Heart left ventricle (tissue), 16 donors: Measurements from ENCODE around the gene CHST11. TPM values are rescaled to one million over a fixed set of nuclear protein-coding genes. Genes with fewer than 3 reads are reported as not detected.

ENCODE experiments used
- ATAC-seq, 4 donors: fragments of 200-7000 bp; cut with Tn5 transposase; one replicate each; pipeline ENCODE4 v1.9.1; 2020 to 2022; ENCODE audit warnings: moderate library complexity in 4 of 4, mild to moderate bottlenecking in 3 of 4, moderate number of reproducible peaks in 1 of 4
- DNase-seq, 5 donors: peaks; one replicate each; pipeline ENCODE4 v3.0.0-alpha.2; 2020
- H3K27ac ChIP-seq, 12 donors: fragments of 200-600 bp; sonication (generic) in 4 of 12; one replicate each; pipeline versions ENCODE4 v1.5.0 to v1.8.0; 2016 to 2022; ENCODE audit warnings: mild to moderate bottlenecking in 2 of 12
- H3K27me3 ChIP-seq, 9 donors: fragments of 200-600 bp; sonication (generic) in 2 of 9; one replicate each; pipeline versions ENCODE4 v1.5.1 to v1.8.0; 2016 to 2022; ENCODE audit warnings: mild to moderate bottlenecking in 3 of 9
- H3K36me3 ChIP-seq, 9 donors: fragments of 200-600 bp; sonication (generic) in 2 of 9; one replicate each; pipeline versions ENCODE4 v1.5.0 to v1.8.0; 2018 to 2022; ENCODE audit warnings: mild to moderate bottlenecking in 2 of 9
- H3K4me1 ChIP-seq, 12 donors: fragments of 200-600 bp; sonication (generic) in 4 of 12; one replicate each; pipeline versions ENCODE4 v1.5.0 to v1.8.0; 2016 to 2022; ENCODE audit warnings: mild to moderate bottlenecking in 3 of 12
- H3K4me3 ChIP-seq, 12 donors: fragments of 200-600 bp; sonication (generic) in 4 of 12; one replicate each; pipeline versions ENCODE4 v1.5.0 to v1.8.0; 2017 to 2022; ENCODE audit warnings: mild to moderate bottlenecking in 9 of 12, moderate library complexity in 4 of 12
- H3K9me3 ChIP-seq, 12 donors: fragments of 200-600 bp; sonication (generic) in 4 of 12; one replicate each; pipeline versions ENCODE4 v1.5.0 to v1.8.0; 2016 to 2022; ENCODE audit warnings: mild to moderate bottlenecking in 1 of 12
- POLR2A ChIP-seq, 2 donors: fragments of 450-650 bp; IDR thresholded peaks; one replicate each; pipeline ENCODE4 v1.6.1; 2017; ENCODE audit warnings: antibody characterized with exemption in 2 of 2, mild to moderate bottlenecking in 2 of 2, moderate library complexity in 2 of 2
- WGBS, 4 donors: extraction: QIAGEN DNeasy Blood & Tissue Kit in 2 of 4; methylation state at CpG; one replicate each; pipeline versions ENCODE4 v1.1.5 to v1.1.7; 2013 to 2018; 5-methylcytosine and 5-hydroxymethylcytosine counted together
- intact Hi-C, 10 donors: fragments of 100-400 bp; cut with DNase I; formaldehyde crosslinking; loops; one replicate each; pipeline versions ENCODE4 v1.11.1 to v1.14.2; 2022
- polyA plus RNA-seq, 2 donors: library from polyadenylated mRNA; stranded (reverse); fragments of 200-250 nt; gene quantifications; one replicate each; pipeline ENCODE4 v1.2.3, GENCODE V29; 2013
- total RNA-seq, 9 donors: library from RNA; depleted of rRNA in 2 of 9; stranded (reverse); fragments of >200 nt in 2 of 9; fragmentation: NEBNext Ultra II Directional in 3 of 9; extraction: Animal tissue kit (Norgen Biotek cat#: 25700) in 3 of 9; gene quantifications; one replicate each; pipeline versions ENCODE4 v1.1.0 to v1.2.4, GENCODE V29; 2016 to 2023
- TF ChIP-seq, protein P1 (sequence below), 12 donors: fragments of 200-600 bp; sonication (generic) in 4 of 12; IDR thresholded peaks; one replicate each; pipeline versions ENCODE4 v1.5.0 to v1.8.0; 2018 to 2022; ENCODE audit warnings: antibody characterized with exemption in 12 of 12, mild to moderate bottlenecking in 5 of 12
- donor health status: ischemic (EF 13 %, LVEDD 7.1; RV severe dilation, severe dysfunction).
- donor health status: healthy with polysubstance abuse.
- donor health status: DM: no; HTN: yes; CAD: no.
- donor health status: DM: no; HTN: no; CAD: no.
- donor health status: ischemic (EF 25% LVEDD 6.9; RV normal size, moderate dysfunction).
- donor health status: ischemic (EF 25% LVEDD 5.7; RV mildly dilated, moderate dysfunction).
- donor health status: healthy.
- donor health status: DM: yes; HTN: yes; CAD: no.
- donor health status: ischemic (EF 35%, LVEDD 5.7; RV mildly dilated, moderate dysfunction).
- donor health status: nonischemic (EF 11% LVEDD 7.7; RV severe dilation, severe dysfunction).
- donor health status: DM: yes; HTN: yes; CAD: no.
- donor health status: PGD.
- donor health status: ischemic (EF 29% LVEDD 5.4; RV normal size, mild dysfunction).
- donor health status: nonischemic (EF 23%, LVEDD 6.1; RV moderate dilation, normal function).

The CHST11 gene
- total and polyA plus RNA-seq, 11 donors = 1.1 to 16.9 (median 3.4) TPM

DNA sequence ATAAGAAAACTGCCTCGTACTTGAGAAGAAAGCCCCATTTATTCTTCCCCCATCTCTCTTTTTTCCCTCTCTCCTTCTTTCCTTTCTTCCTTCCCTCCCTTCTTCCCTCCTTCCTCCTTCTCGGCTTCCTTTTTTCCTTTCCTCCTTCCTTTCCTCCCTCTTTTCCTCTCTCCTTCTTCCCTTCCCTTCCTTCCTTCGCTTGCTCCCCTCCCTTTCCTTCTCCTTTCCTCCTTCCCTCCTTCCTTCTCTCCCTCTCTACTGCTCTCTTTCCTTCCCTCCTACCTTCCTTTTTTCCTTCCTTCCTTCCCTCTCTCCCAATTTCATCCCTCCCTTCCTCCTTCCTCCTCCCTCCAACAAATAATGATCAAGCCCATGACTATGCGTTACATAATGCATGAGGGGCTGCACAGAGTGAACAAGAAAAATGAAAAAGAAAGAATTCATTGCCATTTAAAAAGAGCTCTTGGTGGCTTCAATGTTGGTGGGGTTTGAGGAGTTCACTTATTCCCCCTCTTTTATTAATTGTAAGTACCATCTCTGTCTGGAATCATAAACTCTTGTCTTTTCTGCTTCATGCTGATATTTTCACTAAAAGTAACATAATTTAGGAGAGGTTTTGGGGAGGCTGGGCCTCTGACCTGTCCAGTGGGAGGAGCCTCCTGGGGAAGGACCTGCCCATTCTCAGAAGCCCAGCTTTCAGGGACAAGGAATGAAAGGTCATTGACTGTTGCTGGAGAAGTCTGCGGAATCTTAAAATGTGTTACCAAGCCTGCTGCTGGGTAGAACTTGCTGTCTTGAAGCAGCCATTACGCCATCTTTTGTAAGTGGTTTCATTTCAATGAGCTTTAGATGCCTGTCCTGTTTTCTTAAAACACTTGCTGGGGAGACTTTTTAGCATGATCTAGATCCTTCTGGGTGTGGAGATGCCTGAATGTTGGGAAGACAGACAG, 144.3 kb downstream of the CHST11 start:
- intact Hi-C loops = loop anchor here in 4 of 10 donors (10.0 kb wide), 1 partner anchor 146 kb away; the partner anchor contains the start of gene CHST11 (in 4 of the 4)
- WGBS, 4 donors = 88 to 95% (median 93%) methylated on average over 6 of the region's 6 CpGs
- ATAC-seq = no peak
- no peak overlapping the region for H3K4me3 ChIP-seq
- no peaks in the 10 kb centered on the region for H3K36me3 ChIP-seq
- TF ChIP-seq, protein P1, sequence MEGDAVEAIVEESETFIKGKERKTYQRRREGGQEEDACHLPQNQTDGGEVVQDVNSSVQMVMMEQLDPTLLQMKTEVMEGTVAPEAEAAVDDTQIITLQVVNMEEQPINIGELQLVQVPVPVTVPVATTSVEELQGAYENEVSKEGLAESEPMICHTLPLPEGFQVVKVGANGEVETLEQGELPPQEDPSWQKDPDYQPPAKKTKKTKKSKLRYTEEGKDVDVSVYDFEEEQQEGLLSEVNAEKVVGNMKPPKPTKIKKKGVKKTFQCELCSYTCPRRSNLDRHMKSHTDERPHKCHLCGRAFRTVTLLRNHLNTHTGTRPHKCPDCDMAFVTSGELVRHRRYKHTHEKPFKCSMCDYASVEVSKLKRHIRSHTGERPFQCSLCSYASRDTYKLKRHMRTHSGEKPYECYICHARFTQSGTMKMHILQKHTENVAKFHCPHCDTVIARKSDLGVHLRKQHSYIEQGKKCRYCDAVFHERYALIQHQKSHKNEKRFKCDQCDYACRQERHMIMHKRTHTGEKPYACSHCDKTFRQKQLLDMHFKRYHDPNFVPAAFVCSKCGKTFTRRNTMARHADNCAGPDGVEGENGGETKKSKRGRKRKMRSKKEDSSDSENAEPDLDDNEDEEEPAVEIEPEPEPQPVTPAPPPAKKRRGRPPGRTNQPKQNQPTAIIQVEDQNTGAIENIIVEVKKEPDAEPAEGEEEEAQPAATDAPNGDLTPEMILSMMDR (IDR thresholded peaks at IDR 0.05) = no peak
- no peak for TF ChIP-seq POLR2A (IDR thresholded peaks at IDR 0.05)
- H3K27me3 ChIP-seq = no peaks in the 10 kb centered on the region
- H3K27ac ChIP-seq = peak overlapping the region in 2 of 12 donors; percentile 13 to 42
- DNase-seq = no peak
- H3K9me3 ChIP-seq = no peaks in the 10 kb centered on the region
- peaks cover 0 to 97% (median 17%) of the 10 kb centered on the region in 12 donors for H3K4me1 ChIP-seq

DNA sequence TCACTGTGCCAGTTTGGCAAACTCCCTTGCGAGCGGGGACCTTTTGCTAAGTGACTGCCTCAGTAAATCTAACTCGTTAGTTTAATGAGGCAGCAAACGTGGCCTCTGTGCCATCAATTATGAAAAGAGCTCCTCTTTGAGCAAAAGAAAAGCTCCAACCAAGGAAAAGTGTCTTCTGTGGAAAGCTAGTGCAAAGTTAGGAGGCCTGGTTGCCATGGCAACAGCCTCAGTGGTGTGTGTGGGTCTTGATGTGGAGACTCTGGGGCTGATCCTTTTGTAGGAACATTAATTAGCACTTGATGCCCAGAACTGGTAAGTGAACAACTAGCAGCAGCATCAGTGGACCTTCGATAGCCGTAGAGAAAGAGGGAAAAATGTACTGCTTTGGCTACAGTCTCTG, 145.7 kb downstream of the CHST11 start:
- Histone ChIP-seq H3K27ac (peak overlapping the region in 1 of 12 donors; percentile 91), H3K4me1 (peaks cover 0 to 95% (median 17%) of the 10 kb centered on the region in 12 donors), H3K27me3 (no peaks in the 10 kb centered on the region), H3K9me3 (no peaks in the 10 kb centered on the region), H3K4me3 (no peak overlapping the region), H3K36me3 (no peaks in the 10 kb centered on the region)
- TF ChIP-seq, protein P1 (IDR thresholded peaks at IDR 0.05) = no peak
- no peak for TF ChIP-seq POLR2A (IDR thresholded peaks at IDR 0.05)
- WGBS, 4 donors = 97 to 99% (median 98%) methylated on average over 6 of the region's 6 CpGs
- intact Hi-C loops = loop anchor here in 4 of 10 donors (10.0 kb wide), 1 partner anchor 148 kb away; the partner anchor contains the start of gene CHST11 (in 4 of the 4)
- DNase-seq (no peak), ATAC-seq (no peak)

DNA sequence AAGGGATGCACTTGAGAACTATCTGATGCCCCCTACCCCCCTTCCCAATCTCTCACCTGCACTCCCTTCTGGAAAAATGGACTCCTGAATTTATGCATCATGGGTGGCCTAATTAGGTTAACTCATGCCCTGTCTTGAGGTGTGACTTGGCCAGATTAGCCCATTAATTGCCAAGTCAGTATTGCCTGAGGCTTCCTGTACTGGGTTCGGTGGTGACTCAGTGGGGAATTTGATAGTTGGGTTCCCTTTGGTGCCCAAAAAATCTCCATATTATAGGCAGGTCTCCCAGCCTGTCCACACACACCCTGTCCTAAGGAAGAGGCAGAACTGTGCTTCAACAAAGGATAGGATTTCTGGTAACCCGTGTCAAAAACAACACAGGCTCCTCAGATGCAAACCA, 146.1 kb downstream of the CHST11 start:
- Histone ChIP-seq H3K4me3 (no peak overlapping the region), H3K4me1 (peaks cover 0 to 90% (median 17%) of the 10 kb centered on the region in 12 donors), H3K36me3 (no peaks in the 10 kb centered on the region), H3K9me3 (no peaks in the 10 kb centered on the region), H3K27me3 (no peaks in the 10 kb centered on the region), H3K27ac (peak overlapping the region in 2 of 12 donors; percentile 75 to 91)
- intact Hi-C loops = loop anchor here in 4 of 10 donors (10.0 kb wide), 1 partner anchor 148 kb away; the partner anchor contains the start of gene CHST11 (in 4 of the 4)
- ATAC-seq (no peak), DNase-seq (no peak)
- WGBS, 4 donors = 92 to 100% (median 96%) methylated on average over 2 of the region's 2 CpGs
- no peak for TF ChIP-seq POLR2A (IDR thresholded peaks at IDR 0.05)
- TF ChIP-seq, protein P1 (IDR thresholded peaks at IDR 0.05) = no peak

DNA sequence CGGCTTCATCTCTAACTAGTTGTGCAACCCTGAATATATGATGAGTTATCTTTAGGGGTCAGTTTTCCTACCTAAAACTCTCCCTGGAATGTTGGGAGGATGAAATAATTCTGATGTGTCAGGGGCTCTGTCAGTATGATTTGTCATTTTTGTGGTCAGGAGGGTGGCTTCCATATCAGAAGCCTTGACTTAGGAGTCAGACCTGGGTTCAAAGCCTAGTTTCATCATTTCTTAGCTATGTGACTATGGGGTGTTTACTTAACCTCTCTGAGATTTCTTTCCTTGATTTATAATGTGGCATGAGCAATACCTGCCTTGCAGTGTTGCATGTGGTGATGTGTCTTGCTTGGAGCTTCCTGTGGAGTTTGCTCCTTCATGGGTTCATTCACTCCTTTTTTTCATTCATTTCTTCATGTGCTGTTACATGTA, 146.8 kb downstream of the CHST11 start:
- Histone ChIP-seq H3K27ac (peak overlapping the region in 10 of 12 donors; percentile 26 to 91 (median 64)), H3K9me3 (no peaks in the 10 kb centered on the region), H3K36me3 (no peaks in the 10 kb centered on the region), H3K4me1 (peaks cover 0 to 88% (median 17%) of the 10 kb centered on the region in 12 donors), H3K4me3 (no peak overlapping the region), H3K27me3 (no peaks in the 10 kb centered on the region)
- DNase-seq = no peak
- 86 to 100% (median 96%) methylated on average over 1 of the region's 1 CpG for WGBS, 4 donors
- TF ChIP-seq, protein P1 (IDR thresholded peaks at IDR 0.05) = no peak
- no peak for TF ChIP-seq POLR2A (IDR thresholded peaks at IDR 0.05)
- intact Hi-C loops = loop anchor here in 4 of 10 donors (10.0 kb wide), 1 partner anchor 149 kb away; the partner anchor contains the start of gene CHST11 (in 4 of the 4)
- no peak for ATAC-seq
